ENCODE results near the gene ADARB1. TPM values are rescaled to one million over a fixed set of nuclear protein-coding genes. Genes with fewer than 3 reads are reported as not detected.

ADARB1 gene
- polyA plus RNA-seq, 1 experiment, result 25.3 TPM

GRCh38 chr21:45120975-45121374 lies 46.6 kb downstream of the ADARB1 start:
- Histone ChIP-seq H3K27ac (ENCODE audit: low read depth, low read length) (no peak overlapping the region), H3K4me3 (ENCODE audit: low read depth, low read length) (no peak overlapping the region), H3K27me3 (ENCODE audit: control insufficient read depth, insufficient read depth, low read length) (no peaks in the 10 kb centered on the region), H3K9me3 (ENCODE audit: control insufficient read depth, insufficient read depth, low read length) (no peaks in the 10 kb centered on the region)
- CTCF ChIA-PET, result interaction anchor here (4.3 kb wide), 1 partner anchor 8 kb away, joined by 16 read pairs; no protein-coding TSS in a partner anchor
- no peak for DNase-seq (ENCODE audit: low read depth, low spot score)
- no peak for TF ChIP-seq CTCF (IDR thresholded peaks at IDR 0.05; ENCODE audit: low read depth, low read length)
- POLR2A ChIA-PET, result no interaction called here

GRCh38 chr21:45122030-45122429 lies 47.6 kb downstream of the ADARB1 start:
- no peak for DNase-seq (ENCODE audit: low read depth, low spot score)
- CTCF ChIA-PET, result interaction anchor here (1.4 kb wide), 1 partner anchor 16 kb away, joined by 5 read pairs; no protein-coding TSS in a partner anchor
- H3K27me3 ChIP-seq (ENCODE audit: control insufficient read depth, insufficient read depth, low read length), result no peaks in the 10 kb centered on the region
- TF ChIP-seq CTCF (IDR thresholded peaks at IDR 0.05; ENCODE audit: low read depth, low read length), result no peak
- no peak overlapping the region for H3K4me3 ChIP-seq (ENCODE audit: low read depth, low read length)
- no peaks in the 10 kb centered on the region for H3K9me3 ChIP-seq (ENCODE audit: control insufficient read depth, insufficient read depth, low read length)
- H3K27ac ChIP-seq (ENCODE audit: low read depth, low read length), result no peak overlapping the region
- POLR2A ChIA-PET, result no interaction called here

GRCh38 chr21:45122432-45123132 lies 48.2 kb downstream of the ADARB1 start:
- H3K9me3 ChIP-seq (ENCODE audit: control insufficient read depth, insufficient read depth, low read length), result no peaks in the 10 kb centered on the region
- no peak overlapping the region for H3K27ac ChIP-seq (ENCODE audit: low read depth, low read length)
- H3K27me3 ChIP-seq (ENCODE audit: control insufficient read depth, insufficient read depth, low read length), result no peaks in the 10 kb centered on the region
- ChIA-PET CTCF (interaction anchor here (1.4 kb wide), 1 partner anchor 15 kb away, joined by 5 read pairs; no protein-coding TSS in a partner anchor), POLR2A (interaction anchor here (0.6 kb wide), 1 partner anchor 116 kb away, joined by 3 read pairs; no protein-coding TSS in a partner anchor)
- H3K4me3 ChIP-seq (ENCODE audit: low read depth, low read length), result no peak overlapping the region
- no peak for DNase-seq (ENCODE audit: low read depth, low spot score)
- no peak for TF ChIP-seq CTCF (IDR thresholded peaks at IDR 0.05; ENCODE audit: low read depth, low read length)

- Histone ChIP-seq H3K27ac (ENCODE audit: low read depth, low read length) (no peak overlapping the region), H3K4me3 (ENCODE audit: low read depth, low read length) (no peak overlapping the region), H3K9me3 (ENCODE audit: control insufficient read depth, insufficient read depth, low read length) (no peaks in the 10 kb centered on the region), H3K27me3 (ENCODE audit: control insufficient read depth, insufficient read depth, low read length) (no peaks in the 10 kb centered on the region)
- POLR2A ChIA-PET, result no interaction called here
- CTCF ChIA-PET, result interaction anchor here (1.4 kb wide), 1 partner anchor 15 kb away, joined by 5 read pairs; no protein-coding TSS in a partner anchor
- DNase-seq (ENCODE audit: low read depth, low spot score), result no peak
- no peak for TF ChIP-seq CTCF (IDR thresholded peaks at IDR 0.05; ENCODE audit: low read depth, low read length)
These were observed 49.1 kb downstream of the ADARB1 start for GRCh38 chr21:45123440-45123839.

GRCh38 chr21:45124596-45124995 lies 50.2 kb downstream of the ADARB1 start:
- Histone ChIP-seq H3K9me3 (ENCODE audit: control insufficient read depth, insufficient read depth, low read length) (no peaks in the 10 kb centered on the region), H3K4me3 (ENCODE audit: low read depth, low read length) (no peak overlapping the region), H3K27me3 (ENCODE audit: control insufficient read depth, insufficient read depth, low read length) (no peaks in the 10 kb centered on the region), H3K27ac (ENCODE audit: low read depth, low read length) (no peak overlapping the region)
- TF ChIP-seq CTCF (IDR thresholded peaks at IDR 0.05; ENCODE audit: low read depth, low read length), result no peak
- DNase-seq (ENCODE audit: low read depth, low spot score), result no peak
- ChIA-PET POLR2A (interaction anchor here (0.7 kb wide), 1 partner anchor 132 kb away, joined by 3 read pairs; no protein-coding TSS in a partner anchor), CTCF (interaction anchor here (1.0 to 1.3 kb wide), 3 partner anchors 12 to 175 kb away, joined by 3 to 4 read pairs (median 4); no protein-coding TSS in a partner anchor)

Measured in AG04450 (cell line).